ENCODE results near the gene ATP6V0C. TPM values are rescaled to one million over a fixed set of nuclear protein-coding genes. Genes with fewer than 3 reads are reported as not detected.
"Not testable (repeated sequence)": the region's sequence is repeated elsewhere in the genome, so short reads cannot be mapped to it uniquely, and the experiment has no call there.

Gene ATP6V0C
- total and polyA plus RNA-seq, 2 of the 8 experiments (the other 6 are each of a cell fraction or from before 2014, with no cell fraction given) = 125 to 176 TPM

DNA sequence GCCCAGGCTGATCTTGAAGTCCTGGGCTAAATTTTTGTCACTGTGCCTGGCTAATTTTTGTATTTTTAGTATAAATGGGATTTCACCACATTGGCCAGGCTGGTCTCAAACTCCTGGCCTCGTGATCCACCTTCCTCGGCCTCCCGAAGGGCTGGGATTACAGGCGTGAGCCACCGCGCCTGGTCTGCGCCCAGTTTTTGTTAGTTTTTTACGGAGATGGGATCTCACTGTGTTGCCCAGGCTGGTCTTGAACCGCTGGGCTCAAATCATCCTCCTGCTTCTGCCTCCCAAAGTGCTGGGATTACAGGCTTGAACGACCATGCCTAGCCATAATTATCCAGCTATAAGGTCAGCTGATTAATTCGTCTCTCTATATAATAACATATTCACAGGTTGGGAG is 20.2 kb downstream of the ATP6V0C start (continued):
- no peak for TF ChIP-seq KDM1A (IDR thresholded peaks at IDR 0.05; ENCODE audit: borderline replicate concordance, low read length)
- TF ChIP-seq BACH1 (IDR thresholded peaks at IDR 0.05; ENCODE audit: low read length) = no peak
- TF ChIP-seq RFX5 (IDR thresholded peaks at IDR 0.05; ENCODE audit: borderline replicate concordance, low read depth, low read length) = no peak
- TF ChIP-seq CHD1 (IDR thresholded peaks at IDR 0.05; ENCODE audit: low read depth, low read length) = no peak
- no peak for TF ChIP-seq GTF2F1 (IDR thresholded peaks at IDR 0.05; ENCODE audit: borderline replicate concordance, low read depth, low read length)
- TF ChIP-seq SIX5 (IDR thresholded peaks at IDR 0.05; ENCODE audit: low read depth, low read length) = no peak
- no peak for TF ChIP-seq CREB1 (IDR thresholded peaks at IDR 0.05)

DNA sequence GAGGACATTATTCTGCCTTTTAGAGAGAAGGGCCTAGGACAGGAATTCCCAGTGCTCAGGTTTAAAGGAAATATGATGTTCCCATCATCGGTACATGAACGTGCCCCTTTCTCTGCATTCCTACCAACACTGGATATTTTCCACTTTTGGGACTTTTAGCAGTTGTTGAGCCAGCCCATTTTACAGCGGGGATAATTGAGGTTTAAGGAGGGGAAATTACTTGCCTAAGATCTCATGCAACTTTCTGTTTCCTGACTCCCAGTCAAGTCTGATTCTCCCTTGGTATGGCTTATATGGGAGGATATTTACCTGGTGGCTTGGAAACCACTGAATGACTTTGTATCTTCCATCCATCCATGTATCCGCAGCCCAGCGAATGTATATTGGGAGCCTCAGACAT is 20.6 kb downstream of the ATP6V0C start:
- FAIRE-seq; H2BK20ac ChIP-seq (ENCODE audit: low read length); H2AK5ac ChIP-seq (ENCODE audit: low read depth, low read length); H2BK5ac ChIP-seq (ENCODE audit: low read depth, low read length); H3K4me2 ChIP-seq (ENCODE audit: insufficient read depth in 1 of 2, low read depth in 2 of 2, low read length in 2 of 2); H3K18ac ChIP-seq (ENCODE audit: extremely low read depth, low read length); H3K36me3 ChIP-seq (ENCODE audit: control insufficient read depth in 2 of 4, insufficient read depth in 4 of 4, low read length in 3 of 4); H2AFZ ChIP-seq (ENCODE audit: low read length); H3K9ac ChIP-seq (replicated peaks in 1 of 4; ENCODE audit: extremely low read depth in 1 of 4, low read depth in 3 of 4, low read length in 3 of 4); H3K56ac ChIP-seq (replicated peaks; ENCODE audit: insufficient read length, low read depth, low read length); H3K14ac ChIP-seq (ENCODE audit: insufficient read length); H3K79me1 ChIP-seq (ENCODE audit: low read depth, low read length); CTCF ChIA-PET (ENCODE audit: partially characterized antibody); H4K91ac ChIP-seq (replicated peaks; ENCODE audit: insufficient read length, low read length); H2BK12ac ChIP-seq (ENCODE audit: low read depth, low read length); H3K27me3 ChIP-seq (replicated peaks in 1 of 4; ENCODE audit: control insufficient read depth in 3 of 4, extremely low read depth in 1 of 4, insufficient read depth in 3 of 4, low read length in 3 of 4); H4K8ac ChIP-seq (ENCODE audit: extremely low read depth, insufficient read depth, low read length); DNase-seq (ENCODE audit: low read depth in 1 of 2, low spot score in 2 of 2); H3K9me3 ChIP-seq (ENCODE audit: insufficient read depth in 2 of 2, low read depth in 1 of 2, low read length in 1 of 2); H3K23ac ChIP-seq (ENCODE audit: insufficient read length); H3K4me3 ChIP-seq (ENCODE audit: extremely low read depth in 1 of 4, insufficient read depth in 2 of 4, low read depth in 3 of 4, low read length in 4 of 4); H3K27ac ChIP-seq (ENCODE audit: low read depth, low read length); H3K4ac ChIP-seq (replicated peaks; ENCODE audit: insufficient read length, low read depth, low read length); H3K79me2 ChIP-seq (ENCODE audit: control insufficient read depth in 1 of 2, insufficient read depth in 2 of 2, low read length in 2 of 2); H4K5ac ChIP-seq (ENCODE audit: insufficient read length, low read depth, low read length); H2BK15ac ChIP-seq (ENCODE audit: low read length); H2BK120ac ChIP-seq (replicated peaks; ENCODE audit: low read depth, low read length): not testable (repeated sequence)
- peaks cover 14% of the 10 kb centered on the region for H3K23me2 ChIP-seq (ENCODE audit: low read depth, low read length)
- POLR2A ChIA-PET (ENCODE audit: partially characterized antibody) = interaction anchor here (0.7 to 5.4 kb wide), 2 partner anchors 20 to 77 kb away, joined by 3 to 44 read pairs; partner anchors contain the start of gene ATP6V0C
- peaks cover 0 to 11% (median 7%) of the 10 kb centered on the region in 4 experiments; a peak in 4 of 7 replicates for H3K4me1 ChIP-seq (replicated peaks in 1 of 4; ENCODE audit: control insufficient read depth in 3 of 4, insufficient read depth in 4 of 4, low read length in 3 of 4)
- peaks cover 0 to 12% of the 10 kb centered on the region in 2 experiments for H4K20me1 ChIP-seq (replicated peaks in 1 of 2; ENCODE audit: control insufficient read depth in 1 of 2, insufficient read depth in 2 of 2, low read length in 2 of 2)
- 88% methylated on average over 5 of the region's 5 CpGs; no CpG with 5 or more reads in 1 of the 2 experiments for WGBS, 2 experiments (ENCODE audit: extremely low coverage in 1 of 2, insufficient coverage in 1 of 2, insufficient read length in 1 of 2, insufficient replicate concordance in 2 of 2, low coverage in 1 of 2, low lambda C conversion rate in 2 of 2, missing lambda C conversion rate in 1 of 2)

Data from H1 (cell line).